ENCODE results near the gene GPR132. TPM values are rescaled to one million over a fixed set of nuclear protein-coding genes. Genes with fewer than 3 reads are reported as not detected.

The GPR132 gene
- total RNA-seq, 1 experiment from 2014 or later: 1.4 TPM

GRCh38 chr14:105060751-105061427, 4.3 kb downstream of the GPR132 start:
- H3K4me1 Mint-ChIP-seq (ENCODE audit: low read depth, unreplicated experiment): peaks cover 9% of the 10 kb centered on the region
- no peaks in the 10 kb centered on the region for H3K27me3 Mint-ChIP-seq (ENCODE audit: unreplicated experiment)
- TF ChIP-seq CTCF (IDR thresholded peaks at IDR 0.05; ENCODE audit: unreplicated experiment): no peak
- intact Hi-C loops (cut with micrococcal nuclease; ENCODE audit: unreplicated experiment): no loop called here
- no peak overlapping the region for H3K4me3 Mint-ChIP-seq (ENCODE audit: low read depth, unreplicated experiment)
- no peaks in the 10 kb centered on the region for H3K9me3 Mint-ChIP-seq (ENCODE audit: low read depth, unreplicated experiment)
- peaks cover 27% of the 10 kb centered on the region for H3K36me3 Mint-ChIP-seq (ENCODE audit: insufficient read depth, unreplicated experiment)
- H3K27ac Mint-ChIP-seq (ENCODE audit: unreplicated experiment): no peak overlapping the region
- no TSS peak for BruUV-seq (replicated peaks)
- CTCF ChIA-PET: no interaction called here
- no peak for DNase-seq

- BruUV-seq (replicated peaks): no TSS peak
- Mint-ChIP-seq H3K27ac (ENCODE audit: unreplicated experiment) (no peak overlapping the region), H3K27me3 (ENCODE audit: unreplicated experiment) (no peaks in the 10 kb centered on the region), H3K9me3 (ENCODE audit: low read depth, unreplicated experiment) (no peaks in the 10 kb centered on the region), H3K4me3 (ENCODE audit: low read depth, unreplicated experiment) (no peak overlapping the region), H3K36me3 (ENCODE audit: insufficient read depth, unreplicated experiment) (peaks cover 25% of the 10 kb centered on the region), H3K4me1 (ENCODE audit: low read depth, unreplicated experiment) (peaks cover 9% of the 10 kb centered on the region)
- no peak for DNase-seq
- CTCF ChIA-PET: no interaction called here
- intact Hi-C loops (cut with micrococcal nuclease; ENCODE audit: unreplicated experiment): no loop called here
- TF ChIP-seq CTCF (IDR thresholded peaks at IDR 0.05; ENCODE audit: unreplicated experiment): no peak
Measured at GRCh38 chr14:105059925-105060565, 5.2 kb downstream of the GPR132 start.

- Mint-ChIP-seq H3K9me3 (ENCODE audit: low read depth, unreplicated experiment) (no peaks in the 10 kb centered on the region), H3K27ac (ENCODE audit: unreplicated experiment) (no peak overlapping the region), H3K4me1 (ENCODE audit: low read depth, unreplicated experiment) (peaks cover 2% of the 10 kb centered on the region), H3K36me3 (ENCODE audit: insufficient read depth, unreplicated experiment) (peaks cover 19% of the 10 kb centered on the region), H3K4me3 (ENCODE audit: low read depth, unreplicated experiment) (no peak overlapping the region), H3K27me3 (ENCODE audit: unreplicated experiment) (no peaks in the 10 kb centered on the region)
- DNase-seq: no peak
- BruUV-seq (replicated peaks): no TSS peak
- intact Hi-C loops (cut with micrococcal nuclease; ENCODE audit: unreplicated experiment): no loop called here
- no peak for TF ChIP-seq CTCF (IDR thresholded peaks at IDR 0.05; ENCODE audit: unreplicated experiment)
- CTCF ChIA-PET: no interaction called here
Measured at GRCh38 chr14:105059035-105059924, 6.0 kb downstream of the GPR132 start.

GRCh38 chr14:105058521-105059034, 6.7 kb downstream of the GPR132 start:
- intact Hi-C loops (cut with micrococcal nuclease; ENCODE audit: unreplicated experiment): no loop called here
- no peaks in the 10 kb centered on the region for H3K9me3 Mint-ChIP-seq (ENCODE audit: low read depth, unreplicated experiment)

More at GRCh38 chr14:105058521-105059034, 6.7 kb downstream of the GPR132 start:
- H3K27ac Mint-ChIP-seq (ENCODE audit: unreplicated experiment): no peak overlapping the region
- no peak for DNase-seq
- H3K27me3 Mint-ChIP-seq (ENCODE audit: unreplicated experiment): no peaks in the 10 kb centered on the region
- H3K4me1 Mint-ChIP-seq (ENCODE audit: low read depth, unreplicated experiment): no peaks in the 10 kb centered on the region
- BruUV-seq (replicated peaks): no TSS peak
- no peak for TF ChIP-seq CTCF (IDR thresholded peaks at IDR 0.05; ENCODE audit: unreplicated experiment)
- H3K4me3 Mint-ChIP-seq (ENCODE audit: low read depth, unreplicated experiment): no peak overlapping the region
- H3K36me3 Mint-ChIP-seq (ENCODE audit: insufficient read depth, unreplicated experiment): peaks cover 13% of the 10 kb centered on the region
- CTCF ChIA-PET: no interaction called here
